Vagina (tissue), 2 donors: ENCODE data around the gene PDE4D. TPM values are rescaled to one million over a fixed set of nuclear protein-coding genes. Genes with fewer than 3 reads are reported as not detected.

ENCODE experiments used
- DNase-seq, 2 donors: peaks; one replicate each; pipeline ENCODE4 v3.0.0-alpha.2; 2017; ENCODE audit errors: extremely low spot score in 2 of 2
- H3K27ac ChIP-seq: fragments of 200-600 bp; sonication (generic); one replicate; pipeline ENCODE4 v1.5.1; 2019
- H3K27me3 ChIP-seq: fragments of 200-600 bp; sonication (generic); one replicate; pipeline ENCODE4 v1.5.1; 2019
- H3K36me3 ChIP-seq, 2 donors: fragments of 200-600 bp; sonication (generic); one replicate each; pipeline ENCODE4 v1.5.1; 2017 to 2019
- H3K4me1 ChIP-seq: fragments of 200-600 bp; sonication (generic); one replicate; pipeline ENCODE4 v1.5.1; 2019
- H3K4me3 ChIP-seq, 2 donors: fragments of 200-600 bp; sonication (generic); 1 replicate in 1 of 2; 2 replicates in 1 of 2; pipeline ENCODE4 v1.5.1; 2016 to 2019
- H3K9me3 ChIP-seq: fragments of 200-600 bp; sonication (generic); one replicate; pipeline ENCODE4 v1.5.1; 2019
- POLR2A ChIP-seq, 2 donors: fragments of 450-650 bp; IDR thresholded peaks; one replicate each; pipeline ENCODE4 v1.6.1; 2017; ENCODE audit warnings: antibody characterized with exemption in 2 of 2, mild to moderate bottlenecking in 2 of 2, moderate library complexity in 2 of 2
- POLR2AphosphoS5 ChIP-seq, 2 donors: sonication (generic); formaldehyde crosslinking; IDR thresholded peaks; one replicate each; pipeline ENCODE4 v1.9.0; 2017; ENCODE audit warnings: antibody characterized with exemption in 2 of 2, mild to moderate bottlenecking in 2 of 2, low read depth in 1 of 2; ENCODE audit not compliant: insufficient read depth in 1 of 2
- intact Hi-C: fragments of 100-400 bp; cut with DNase I; formaldehyde crosslinking; loops from one replicate; pipeline ENCODE4 v1.15.1; 2023
- total RNA-seq: library from RNA; depleted of rRNA; stranded (reverse); fragments of >200 nt; gene quantifications from one replicate; pipeline ENCODE4 v1.2.3, GENCODE V29; 2016
- TF ChIP-seq, protein P1 (sequence below), 3 experiments: fragments of 450-650 bp in 2 of 3; fragments of 200-600 bp in 1 of 3; sonication (generic) in 1 of 3; IDR thresholded peaks; one replicate each; pipeline ENCODE4 v1.5.1; 2017 to 2019; ENCODE audit warnings: antibody characterized with exemption in 3 of 3, mild to moderate bottlenecking in 2 of 3, moderate library complexity in 2 of 3

The PDE4D gene
- total RNA-seq = 86.9 TPM

DNA sequence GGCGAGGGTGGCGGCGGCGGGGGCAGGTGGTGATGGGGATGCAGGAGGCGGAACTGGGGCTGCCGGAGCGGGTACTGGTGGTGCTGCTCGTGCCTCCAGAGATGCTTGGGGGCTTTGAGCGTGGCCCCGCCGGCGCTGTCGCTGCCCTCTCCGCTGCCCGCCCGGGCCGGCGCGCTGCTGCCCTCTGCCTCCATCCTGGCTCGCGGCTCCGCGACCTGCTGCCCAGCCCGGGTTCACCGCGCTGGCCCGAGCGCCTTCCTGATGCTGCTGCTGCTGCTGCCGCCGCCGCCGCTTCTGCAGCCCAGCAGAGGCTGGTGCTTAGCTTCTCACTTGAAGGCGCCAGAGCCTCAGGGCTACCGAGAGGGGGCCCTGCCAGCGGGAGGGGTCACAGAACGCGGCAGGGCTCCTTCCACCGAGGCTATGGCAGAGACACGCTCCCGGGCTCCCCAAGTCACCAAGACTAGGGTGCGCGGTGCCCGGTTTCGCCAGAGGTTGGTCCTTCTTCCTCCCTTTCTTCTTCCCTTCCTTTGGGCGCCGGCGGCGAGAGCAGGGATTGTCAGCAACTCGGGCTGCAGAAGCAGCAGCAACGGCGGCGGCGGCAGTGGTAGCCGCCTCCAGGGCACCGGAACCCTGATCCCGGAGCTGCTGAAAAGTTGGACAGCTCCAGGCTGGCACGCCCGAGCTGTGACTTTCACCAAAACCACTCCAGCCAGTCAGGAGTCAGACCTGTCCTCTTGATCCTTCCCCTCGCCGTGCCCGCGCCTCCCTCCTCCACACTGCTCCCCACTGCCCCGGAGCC is at the start of gene PDE4D:
Gene PDE4D, minus strand, starts transcription at position 298 of the 799 bp plus-strand sequence.
- H3K4me1 ChIP-seq = peaks cover 8% of the 10 kb centered on the region
- H3K27me3 ChIP-seq = no peaks in the 10 kb centered on the region
- H3K36me3 ChIP-seq = no peaks in the 10 kb centered on the region
- no peak for DNase-seq
- no peak within 1 kb of the TSS for H3K27ac ChIP-seq
- TF ChIP-seq, protein P1, sequence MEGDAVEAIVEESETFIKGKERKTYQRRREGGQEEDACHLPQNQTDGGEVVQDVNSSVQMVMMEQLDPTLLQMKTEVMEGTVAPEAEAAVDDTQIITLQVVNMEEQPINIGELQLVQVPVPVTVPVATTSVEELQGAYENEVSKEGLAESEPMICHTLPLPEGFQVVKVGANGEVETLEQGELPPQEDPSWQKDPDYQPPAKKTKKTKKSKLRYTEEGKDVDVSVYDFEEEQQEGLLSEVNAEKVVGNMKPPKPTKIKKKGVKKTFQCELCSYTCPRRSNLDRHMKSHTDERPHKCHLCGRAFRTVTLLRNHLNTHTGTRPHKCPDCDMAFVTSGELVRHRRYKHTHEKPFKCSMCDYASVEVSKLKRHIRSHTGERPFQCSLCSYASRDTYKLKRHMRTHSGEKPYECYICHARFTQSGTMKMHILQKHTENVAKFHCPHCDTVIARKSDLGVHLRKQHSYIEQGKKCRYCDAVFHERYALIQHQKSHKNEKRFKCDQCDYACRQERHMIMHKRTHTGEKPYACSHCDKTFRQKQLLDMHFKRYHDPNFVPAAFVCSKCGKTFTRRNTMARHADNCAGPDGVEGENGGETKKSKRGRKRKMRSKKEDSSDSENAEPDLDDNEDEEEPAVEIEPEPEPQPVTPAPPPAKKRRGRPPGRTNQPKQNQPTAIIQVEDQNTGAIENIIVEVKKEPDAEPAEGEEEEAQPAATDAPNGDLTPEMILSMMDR (IDR thresholded peaks at IDR 0.05) = no peak
- no peak for TF ChIP-seq POLR2A (IDR thresholded peaks at IDR 0.05)
- no peak for TF ChIP-seq POLR2AphosphoS5 (IDR thresholded peaks at IDR 0.05; ENCODE audit: insufficient read depth in 1 of 2, low read depth in 1 of 2)
- H3K9me3 ChIP-seq = no peaks in the 10 kb centered on the region
- H3K4me3 ChIP-seq = peak within 1 kb of the TSS; percentile 5 to 39
- intact Hi-C loops = no loop called here

DNA sequence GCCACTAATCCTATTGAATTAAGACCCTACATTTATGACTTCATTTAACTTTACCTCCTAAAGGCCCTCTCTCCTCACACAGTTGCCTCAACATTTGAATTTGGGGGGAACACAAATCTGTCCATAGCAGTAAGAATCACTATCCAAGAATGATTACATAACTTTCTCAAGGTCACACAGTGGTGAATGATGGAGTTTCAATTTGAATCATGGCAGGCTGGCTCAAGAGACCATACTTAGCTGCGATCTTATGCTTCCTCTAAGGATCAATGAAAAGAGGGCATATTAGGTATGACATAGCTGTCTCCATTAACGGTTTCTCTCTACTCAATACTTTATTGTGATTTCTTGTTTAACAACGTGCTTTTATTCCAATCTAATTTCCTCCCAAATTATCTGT is 44.1 kb upstream of the PDE4D start:
- H3K27me3 ChIP-seq = no peaks in the 10 kb centered on the region
- no peaks in the 10 kb centered on the region for H3K9me3 ChIP-seq
- no peak for DNase-seq
- no peaks in the 10 kb centered on the region for H3K36me3 ChIP-seq
- intact Hi-C loops = no loop called here
- no peaks in the 10 kb centered on the region for H3K4me1 ChIP-seq
- TF ChIP-seq POLR2AphosphoS5 (IDR thresholded peaks at IDR 0.05; ENCODE audit: insufficient read depth in 1 of 2, low read depth in 1 of 2) = no peak
- TF ChIP-seq POLR2A (IDR thresholded peaks at IDR 0.05) = no peak
- TF ChIP-seq, protein P1 (IDR thresholded peaks at IDR 0.05) = no peak
- H3K4me3 ChIP-seq = no peak overlapping the region
- no peak overlapping the region for H3K27ac ChIP-seq

DNA sequence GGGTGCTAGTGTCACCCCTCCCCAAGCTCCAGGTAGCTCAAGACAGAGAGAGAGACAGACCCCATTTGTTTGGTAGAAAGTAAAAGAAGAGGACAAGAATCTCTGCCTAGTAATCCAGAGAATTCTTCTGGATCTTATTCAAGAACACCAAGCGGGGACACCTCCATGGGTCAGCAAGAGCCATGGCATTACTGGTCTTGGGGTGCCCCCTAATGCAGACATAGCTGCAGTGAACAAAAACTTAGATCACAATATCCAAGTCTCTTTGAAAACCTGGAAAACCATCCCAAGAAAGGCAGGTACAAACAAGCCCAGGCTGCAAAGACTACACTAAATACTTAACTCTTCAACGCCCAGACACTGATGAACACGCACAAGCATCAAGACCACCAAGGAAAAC is 29.9 kb upstream of the PDE4D start:
- TF ChIP-seq, protein P1 (IDR thresholded peaks at IDR 0.05) = peak in 1 of 3 experiments; percentile 8
- no peak for TF ChIP-seq POLR2A (IDR thresholded peaks at IDR 0.05)
- TF ChIP-seq POLR2AphosphoS5 (IDR thresholded peaks at IDR 0.05; ENCODE audit: insufficient read depth in 1 of 2, low read depth in 1 of 2) = no peak
- intact Hi-C loops = no loop called here
- no peak for DNase-seq

DNA sequence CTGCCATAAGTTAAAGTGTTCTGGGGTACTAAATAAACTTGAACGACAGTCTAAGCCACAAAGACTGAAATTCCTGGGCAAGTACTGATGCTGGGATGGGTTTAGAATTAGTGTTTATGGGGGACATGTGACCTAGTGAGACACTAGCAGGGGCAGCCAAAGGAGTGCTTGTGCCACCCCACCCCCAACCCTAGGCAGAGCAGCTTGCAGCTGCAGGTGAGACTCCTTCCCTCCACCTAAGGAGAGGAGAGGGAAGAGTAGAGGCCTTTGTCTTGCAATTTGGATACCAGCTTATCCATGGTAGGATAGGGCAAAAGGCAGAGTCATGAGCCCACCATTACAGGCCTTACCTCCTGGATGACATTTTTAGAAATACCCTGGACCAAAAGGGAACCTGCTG is 28.7 kb upstream of the PDE4D start:
- intact Hi-C loops = no loop called here
- TF ChIP-seq POLR2A (IDR thresholded peaks at IDR 0.05) = no peak
- TF ChIP-seq, protein P1 (IDR thresholded peaks at IDR 0.05) = no peak
- TF ChIP-seq POLR2AphosphoS5 (IDR thresholded peaks at IDR 0.05; ENCODE audit: insufficient read depth in 1 of 2, low read depth in 1 of 2) = no peak

More for the DNA sequence above, 29.9 kb upstream of the PDE4D start:
- H3K9me3 ChIP-seq = no peaks in the 10 kb centered on the region
- no peak overlapping the region for H3K4me3 ChIP-seq
- H3K4me1 ChIP-seq = no peaks in the 10 kb centered on the region
- no peaks in the 10 kb centered on the region for H3K27me3 ChIP-seq
- no peaks in the 10 kb centered on the region for H3K36me3 ChIP-seq
- no peak overlapping the region for H3K27ac ChIP-seq

DNA sequence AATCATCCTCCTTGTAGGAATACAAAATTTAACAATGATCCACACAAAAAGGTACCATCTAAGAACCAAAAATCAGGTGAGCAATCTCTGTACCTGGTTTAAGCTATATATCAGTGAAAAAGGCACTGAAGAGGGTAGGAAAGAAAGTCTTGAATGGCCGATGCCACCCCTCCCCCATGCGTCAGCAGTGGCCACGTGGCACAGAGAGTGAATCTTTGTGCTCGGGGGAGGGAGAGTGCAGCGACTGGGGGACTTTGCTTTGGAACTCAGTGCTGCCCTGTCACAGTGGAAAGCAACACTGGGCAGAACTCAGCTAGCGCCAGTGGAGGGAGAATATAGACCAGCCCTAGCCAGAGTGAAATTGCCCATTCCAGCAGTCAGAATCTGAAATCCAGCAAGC is 28.3 kb upstream of the PDE4D start:
- Histone ChIP-seq H3K9me3 (no peaks in the 10 kb centered on the region), H3K36me3 (no peaks in the 10 kb centered on the region), H3K27ac (no peak overlapping the region), H3K27me3 (no peaks in the 10 kb centered on the region), H3K4me1 (no peaks in the 10 kb centered on the region), H3K4me3 (no peak overlapping the region)
- intact Hi-C loops = no loop called here
- DNase-seq = no peak
- TF ChIP-seq, protein P1 (IDR thresholded peaks at IDR 0.05) = no peak
- TF ChIP-seq POLR2AphosphoS5 (IDR thresholded peaks at IDR 0.05; ENCODE audit: insufficient read depth in 1 of 2, low read depth in 1 of 2) = no peak
- no peak for TF ChIP-seq POLR2A (IDR thresholded peaks at IDR 0.05)

More for the DNA sequence above, 28.7 kb upstream of the PDE4D start:
- Histone ChIP-seq H3K36me3 (no peaks in the 10 kb centered on the region), H3K27ac (no peak overlapping the region), H3K4me1 (no peaks in the 10 kb centered on the region), H3K9me3 (no peaks in the 10 kb centered on the region), H3K4me3 (no peak overlapping the region), H3K27me3 (no peaks in the 10 kb centered on the region)
- no peak for DNase-seq
